T-cell (primary cell): Measurements from ENCODE around the gene PRSS22. TPM values are rescaled to one million over a fixed set of nuclear protein-coding genes. Genes with fewer than 3 reads are reported as not detected.
A peak's percentile ranks its signal among the peaks of the same experiment; 100 is the strongest.

Experiments
- ATAC-seq, 4 experiments: fragments of 200-7000 bp in 3 of 4; fragments of 150-1000 bp in 1 of 4; cut with Tn5 transposase; replicated peaks in 1 of 4; 1 replicate in 3 of 4; 2 replicates in 1 of 4; pipeline ENCODE4 v1.10.0; 2021; ENCODE audit warnings: moderate library complexity in 3 of 4, mild to moderate bottlenecking in 2 of 4, moderate number of reproducible peaks in 1 of 4
- CTCF ChIA-PET, 2 donors: fragments of 300-600 bp; sonication (Branson Sonifier 250); formaldehyde crosslinking; loops; one replicate each; lab custom pipeline; 2022; ENCODE audit warnings: antibody characterized with exemption in 2 of 2; lab: Charles Lee
- POLR2A ChIA-PET, 2 donors: fragments of 300-600 bp; sonication (Branson Sonifier 250); formaldehyde crosslinking; loops; one replicate each; lab custom pipeline; 2022; ENCODE audit warnings: antibody characterized with exemption in 2 of 2; lab: Charles Lee
- DNase-seq, 35 experiments: peaks; one replicate each; pipeline versions ENCODE4 v3.0.0 to v3.0.0-alpha.2; 2013 to 2023
- H3K27ac ChIP-seq: one replicate; pipeline ENCODE4 v1.5.1; 2013; ENCODE audit warnings: low read length
- H3K27me3 ChIP-seq, 2 experiments: replicated peaks in 1 of 2; 1 replicate in 1 of 2; 2 replicates in 1 of 2; pipeline versions ENCODE4 v1.6.1 to v1.7.0; 2013; ENCODE audit warnings: low read length in 1 of 2, mixed read lengths in 1 of 2; ENCODE audit not compliant: control insufficient read depth in 2 of 2, insufficient read depth in 2 of 2; ENCODE audit errors: extremely low read depth in 1 of 2
- H3K36me3 ChIP-seq, 2 donors: 1 replicate in 1 of 2; 2 replicates in 1 of 2; pipeline versions ENCODE4 v1.6.1 to v1.7.0; 2013; ENCODE audit warnings: low read length in 1 of 2; ENCODE audit not compliant: control insufficient read depth in 2 of 2, insufficient read depth in 1 of 2; ENCODE audit errors: extremely low read depth in 1 of 2
- H3K4me1 ChIP-seq, 2 experiments: 1 replicate in 1 of 2; 2 replicates in 1 of 2; pipeline versions ENCODE4 v1.6.1 to v1.7.0; 2013; ENCODE audit warnings: low read length in 2 of 2, mixed read lengths in 1 of 2; ENCODE audit not compliant: insufficient read depth in 2 of 2, control insufficient read depth in 1 of 2; ENCODE audit errors: extremely low read depth in 1 of 2
- H3K4me3 ChIP-seq, 2 donors: 1 replicate in 1 of 2; 2 replicates in 1 of 2; pipeline versions ENCODE4 v1.5.1 to v1.7.0; 2013; ENCODE audit warnings: mild to moderate bottlenecking in 2 of 2, low read length in 1 of 2, moderate library complexity in 1 of 2; ENCODE audit not compliant: control insufficient read depth in 1 of 2; ENCODE audit errors: extremely low read depth in 1 of 2
- H3K9me3 ChIP-seq: 2 replicates; pipeline ENCODE4 v1.7.0; 2013
- H3K27ac Mint-ChIP-seq, 2 donors: one replicate each; pipeline ENCODE4 v1.8.0; 2020 to 2021; ENCODE audit warnings: mild to moderate bottlenecking in 2 of 2, mixed read lengths in 2 of 2
- H3K27me3 Mint-ChIP-seq, 2 donors: one replicate each; pipeline ENCODE4 v1.8.0; 2021 to 2022; ENCODE audit warnings: mixed read lengths in 2 of 2
- H3K36me3 Mint-ChIP-seq: one replicate; pipeline ENCODE4 v1.8.0; 2021; ENCODE audit warnings: mixed read lengths
- H3K4me1 Mint-ChIP-seq, 3 donors: one replicate each; pipeline ENCODE4 v1.8.0; 2020 to 2022; ENCODE audit warnings: mixed read lengths in 3 of 3, mild to moderate bottlenecking in 1 of 3
- H3K4me3 Mint-ChIP-seq, 3 donors: one replicate each; pipeline ENCODE4 v1.8.0; 2020 to 2022; ENCODE audit warnings: mild to moderate bottlenecking in 3 of 3, mixed read lengths in 3 of 3, moderate library complexity in 3 of 3
- H3K9me3 Mint-ChIP-seq, 3 donors: one replicate each; pipeline ENCODE4 v1.8.0; 2020 to 2022; ENCODE audit warnings: mixed read lengths in 3 of 3
- WGBS: methylation state at CpG from one replicate; pipeline ENCODE4 v1.1.5; 2013; ENCODE audit warnings: missing lambda C conversion rate; ENCODE audit not compliant: insufficient coverage; 5-methylcytosine and 5-hydroxymethylcytosine counted together
- total RNA-seq, 35 experiments: library from RNA in 6 of 35; stranded (reverse) in 6 of 35; fragments of 120-200 nt in 1 of 35; gene quantifications; one replicate each; pipeline versions ENCODE4 v1.2.1 to v1.2.4 and lab custom pipeline; 2013 to 2026

Gene PRSS22
- total RNA-seq, 5 donors from 2014 or later (not counting 1 experiment from before 2014, with no cell fraction given) = 0.56 to 2.6 (median 1.4) TPM; not detected in 1

DNA sequence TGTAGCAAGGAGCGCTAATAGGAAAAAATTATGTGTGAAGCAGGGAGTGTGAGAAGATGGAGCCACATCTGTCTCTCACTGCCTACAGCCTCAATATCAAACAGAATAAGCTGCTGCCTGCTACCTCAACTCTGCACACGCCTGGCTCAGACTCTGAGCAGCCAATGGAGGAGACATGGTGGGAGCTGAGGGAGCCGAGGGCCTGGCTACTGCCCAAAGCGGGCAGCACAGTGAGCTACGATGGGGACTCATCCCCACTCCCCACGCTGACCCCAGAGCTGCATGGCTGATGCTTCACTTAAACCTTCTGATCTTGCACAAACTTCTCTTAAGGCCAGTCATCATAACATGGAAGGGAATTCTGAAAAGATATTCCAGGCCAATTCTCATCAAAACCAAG is 14.0 kb upstream of the PRSS22 start:
- Mint-ChIP-seq H3K4me3 (no peak overlapping the region), H3K36me3 (no peaks in the 10 kb centered on the region), H3K9me3 (no peaks in the 10 kb centered on the region), H3K27me3 (peaks cover 0 to 4% of the 10 kb centered on the region in 2 donors), H3K4me1 (peaks cover 0 to 16% (median 7%) of the 10 kb centered on the region in 3 donors), H3K27ac (no peak overlapping the region)
- Histone ChIP-seq H3K27ac (no peak overlapping the region), H3K27me3 (peaks cover 0 to 2% of the 10 kb centered on the region in 2 experiments), H3K9me3 (no peaks in the 10 kb centered on the region), H3K4me3 (no peak overlapping the region), H3K4me1 (peaks cover 3 to 21% of the 10 kb centered on the region in 2 experiments), H3K36me3 (no peaks in the 10 kb centered on the region)
- CTCF ChIA-PET = interaction anchor here (0.6 to 1.8 kb wide), 5 partner anchors 11 to 131 kb away, joined by 3 to 5 read pairs (median 5); partner anchors contain the start of genes FLYWCH1 (in 1 of the 2) and FLYWCH2 (in 1 of the 2)
- WGBS = 92% methylated on average over 2 of the region's 6 CpGs
- no peak for DNase-seq
- no peak for ATAC-seq
- POLR2A ChIA-PET = no interaction called here

GRCh38 chr16:2867987-2868789 is 10.2 kb upstream of the PRSS22 start:
- Histone ChIP-seq H3K4me3 (peak overlapping the region; percentile 72), H3K36me3 (no peaks in the 10 kb centered on the region), H3K9me3 (no peaks in the 10 kb centered on the region), H3K4me1 (peaks cover 3 to 17% of the 10 kb centered on the region in 2 experiments), H3K27ac (peak overlapping the region; percentile 78), H3K27me3 (no peaks in the 10 kb centered on the region)
- WGBS = under 1% methylated on average over 38 of the region's 45 CpGs
- H3K4me3 Mint-ChIP-seq = peak overlapping the region; percentile 78 to 86 (median 84)
- H3K27me3 Mint-ChIP-seq = peaks cover 2 to 4% of the 10 kb centered on the region in 2 donors
- CTCF ChIA-PET = interaction anchor here (0.6 to 1.8 kb wide), 9 partner anchors 15 to 1094 kb away, joined by 4 to 19 read pairs (median 9); partner anchors contain the start of genes FLYWCH1 (in 1 of the 2) and FLYWCH2 (in 1 of the 2)
- H3K4me1 Mint-ChIP-seq = peaks cover 0 to 26% (median 13%) of the 10 kb centered on the region in 3 donors
- no peaks in the 10 kb centered on the region for H3K9me3 Mint-ChIP-seq
- POLR2A ChIA-PET = interaction anchor here (0.6 kb wide), 2 partner anchors 9 to 52 kb away, joined by 4 to 10 read pairs; no protein-coding TSS in a partner anchor
- DNase-seq (peak; percentile 87 to 97 (median 93)), ATAC-seq (peak; percentile 91 to 97 (median 94))
- no peaks in the 10 kb centered on the region for H3K36me3 Mint-ChIP-seq
- H3K27ac Mint-ChIP-seq = peak overlapping the region; percentile 78 to 84

DNA sequence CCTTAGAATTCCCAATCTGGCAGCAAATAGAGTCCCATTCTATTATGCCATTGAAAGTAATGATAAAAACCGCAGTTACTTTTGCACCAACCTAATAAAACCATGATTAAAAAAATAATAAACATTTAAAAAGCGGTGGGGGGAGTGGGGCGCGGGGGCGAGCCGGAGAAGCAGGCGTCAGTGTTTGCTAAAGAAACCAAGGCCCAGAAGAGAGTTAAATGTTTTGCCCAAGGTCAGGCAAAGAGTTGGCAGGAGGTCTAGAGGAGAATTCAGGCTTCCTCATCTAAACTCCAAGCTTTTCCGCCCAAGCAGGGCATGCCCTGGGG is 9.7 kb upstream of the PRSS22 start:
- Mint-ChIP-seq H3K4me1 (peaks cover 0 to 26% (median 13%) of the 10 kb centered on the region in 3 donors), H3K27me3 (peaks cover 2 to 4% of the 10 kb centered on the region in 2 donors), H3K36me3 (no peaks in the 10 kb centered on the region), H3K27ac (peak overlapping the region; percentile 78 to 84), H3K4me3 (peak overlapping the region; percentile 78 to 86 (median 84)), H3K9me3 (no peaks in the 10 kb centered on the region)
- Histone ChIP-seq H3K36me3 (no peaks in the 10 kb centered on the region), H3K27me3 (no peaks in the 10 kb centered on the region), H3K4me1 (peaks cover 3 to 17% of the 10 kb centered on the region in 2 experiments), H3K4me3 (peak overlapping the region in 1 of 2 donors; percentile 72), H3K9me3 (no peaks in the 10 kb centered on the region), H3K27ac (peak overlapping the region; percentile 78)
- DNase-seq (no peak), ATAC-seq (no peak)
- ChIA-PET CTCF (interaction anchor here (1.2 to 1.8 kb wide), 6 partner anchors 15 to 59 kb away, joined by 5 to 19 read pairs (median 13); partner anchors contain the start of genes FLYWCH1 (in 1 of the 2) and FLYWCH2 (in 1 of the 2)), POLR2A (no interaction called here)
- no CpG with 5 or more reads among the region's 8 CpGs for WGBS

GRCh38 chr16:2866431-2866830 is 8.5 kb upstream of the PRSS22 start:
- POLR2A ChIA-PET = no interaction called here
- 55% methylated on average over 2 of the region's 4 CpGs for WGBS
- peak in 1 of 35 experiments; percentile 38 for DNase-seq
- H3K9me3 Mint-ChIP-seq = no peaks in the 10 kb centered on the region
- H3K9me3 ChIP-seq = no peaks in the 10 kb centered on the region
- H3K36me3 ChIP-seq = no peaks in the 10 kb centered on the region
- peak overlapping the region; percentile 4 to 23 for H3K27ac Mint-ChIP-seq
- H3K4me1 ChIP-seq = peaks cover 3 to 17% of the 10 kb centered on the region in 2 experiments
- no peak for ATAC-seq
- H3K27me3 ChIP-seq = peaks cover 0 to 3% of the 10 kb centered on the region in 2 experiments
- H3K4me3 Mint-ChIP-seq = peak overlapping the region in 1 of 3 donors; percentile 3
- no peaks in the 10 kb centered on the region for H3K36me3 Mint-ChIP-seq
- no peak overlapping the region for H3K27ac ChIP-seq
- CTCF ChIA-PET = interaction anchor here in 1 of 2 donors (0.6 to 1.0 kb wide), 2 partner anchors 28 to 1161 kb away, joined by 4 read pairs; no protein-coding TSS in a partner anchor
- peaks cover 0 to 26% (median 13%) of the 10 kb centered on the region in 3 donors for H3K4me1 Mint-ChIP-seq
- no peak overlapping the region for H3K4me3 ChIP-seq
- H3K27me3 Mint-ChIP-seq = peaks cover 4% of the 10 kb centered on the region in 2 donors

- no peak overlapping the region for H3K4me3 Mint-ChIP-seq
- H3K4me1 ChIP-seq = peaks cover 3 to 17% of the 10 kb centered on the region in 2 experiments
- no peak overlapping the region for H3K27ac Mint-ChIP-seq
- no peaks in the 10 kb centered on the region for H3K36me3 ChIP-seq
- H3K9me3 ChIP-seq = no peaks in the 10 kb centered on the region
- ChIA-PET CTCF (interaction anchor here in 1 of 2 donors (0.6 to 1.0 kb wide), 3 partner anchors 27 to 60 kb away, joined by 3 to 7 read pairs (median 4); no protein-coding TSS in a partner anchor), POLR2A (no interaction called here)
- DNase-seq = no peak
- peaks cover 0 to 9% of the 10 kb centered on the region in 2 experiments for H3K27me3 ChIP-seq
- H3K27me3 Mint-ChIP-seq = peaks cover 4 to 8% of the 10 kb centered on the region in 2 donors
- no peak overlapping the region for H3K4me3 ChIP-seq
- no peaks in the 10 kb centered on the region for H3K9me3 Mint-ChIP-seq
- WGBS = 78% methylated on average over 2 of the region's 4 CpGs
- peaks cover 0 to 26% (median 13%) of the 10 kb centered on the region in 3 donors for H3K4me1 Mint-ChIP-seq
- ATAC-seq = no peak
- no peak overlapping the region for H3K27ac ChIP-seq
- H3K36me3 Mint-ChIP-seq = no peaks in the 10 kb centered on the region
These were observed 7.7 kb upstream of the PRSS22 start for GRCh38 chr16:2865651-2866050.
